Measurements from ENCODE around the gene SYCP1.

DNA sequence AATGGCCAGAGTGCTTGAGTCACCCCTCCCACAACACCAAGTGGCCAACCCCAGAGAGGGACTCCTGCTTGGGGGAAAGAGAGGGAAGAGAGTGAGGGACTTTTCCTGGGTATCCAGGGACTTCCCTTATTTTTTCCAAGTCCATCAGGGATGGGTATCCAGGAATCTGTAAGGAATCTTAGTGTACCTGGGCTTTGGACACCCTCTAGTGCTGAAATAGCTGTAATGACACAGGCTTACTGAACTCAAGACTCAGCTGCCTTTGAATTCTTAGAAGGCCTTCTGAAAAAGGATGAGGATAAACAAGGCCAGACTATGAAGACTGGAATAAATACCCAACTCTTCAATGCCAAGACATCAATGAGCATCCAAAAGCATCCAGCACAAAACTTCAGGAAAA lies 187.0 kb downstream of the SYCP1 start:
- TF ChIP-seq, protein P1, sequence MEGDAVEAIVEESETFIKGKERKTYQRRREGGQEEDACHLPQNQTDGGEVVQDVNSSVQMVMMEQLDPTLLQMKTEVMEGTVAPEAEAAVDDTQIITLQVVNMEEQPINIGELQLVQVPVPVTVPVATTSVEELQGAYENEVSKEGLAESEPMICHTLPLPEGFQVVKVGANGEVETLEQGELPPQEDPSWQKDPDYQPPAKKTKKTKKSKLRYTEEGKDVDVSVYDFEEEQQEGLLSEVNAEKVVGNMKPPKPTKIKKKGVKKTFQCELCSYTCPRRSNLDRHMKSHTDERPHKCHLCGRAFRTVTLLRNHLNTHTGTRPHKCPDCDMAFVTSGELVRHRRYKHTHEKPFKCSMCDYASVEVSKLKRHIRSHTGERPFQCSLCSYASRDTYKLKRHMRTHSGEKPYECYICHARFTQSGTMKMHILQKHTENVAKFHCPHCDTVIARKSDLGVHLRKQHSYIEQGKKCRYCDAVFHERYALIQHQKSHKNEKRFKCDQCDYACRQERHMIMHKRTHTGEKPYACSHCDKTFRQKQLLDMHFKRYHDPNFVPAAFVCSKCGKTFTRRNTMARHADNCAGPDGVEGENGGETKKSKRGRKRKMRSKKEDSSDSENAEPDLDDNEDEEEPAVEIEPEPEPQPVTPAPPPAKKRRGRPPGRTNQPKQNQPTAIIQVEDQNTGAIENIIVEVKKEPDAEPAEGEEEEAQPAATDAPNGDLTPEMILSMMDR (IDR thresholded peaks at IDR 0.05) = no peak
- TF ChIP-seq POLR2A (IDR thresholded peaks at IDR 0.05) = no peak
- TF ChIP-seq POLR2AphosphoS5 (IDR thresholded peaks at IDR 0.05) = no peak
- TF ChIP-seq EP300 (IDR thresholded peaks at IDR 0.05) = no peak
